GM23338 (cell line): ENCODE data around the gene PKD1.
"Not testable (repeated sequence)": the region's sequence is repeated elsewhere in the genome, so short reads cannot be mapped to it uniquely, and the experiment has no call there.

Experiments used
- CTCF ChIP-seq, 2 experiments: fragments of 200-600 bp in 1 of 2; sonication (generic) in 1 of 2; conservative IDR thresholded peaks; 2 replicates each; pipeline versions ENCODE4 v1.5.1 to v1.6.1; 2016 to 2017; ENCODE audit warnings: antibody characterized with exemption in 2 of 2, low read depth in 2 of 2, mild to moderate bottlenecking in 2 of 2, moderate library complexity in 1 of 2
- EZH2 ChIP-seq: fragments of 200-600 bp; sonication (generic); IDR thresholded peaks from one replicate; pipeline ENCODE4 v1.8.0; 2017; ENCODE audit warnings: antibody characterized with exemption, mild to moderate bottlenecking, low read depth; ENCODE audit not compliant: unreplicated experiment
- JUNB ChIP-seq: IDR thresholded peaks from one replicate; pipeline ENCODE4 v1.6.1; 2016; ENCODE audit warnings: antibody characterized with exemption; ENCODE audit not compliant: unreplicated experiment
- POLR2AphosphoS5 ChIP-seq: IDR thresholded peaks from 2 replicates; pipeline ENCODE4 v1.6.1; 2016; ENCODE audit warnings: antibody characterized with exemption, low read depth
- REST ChIP-seq: IDR thresholded peaks from one replicate; pipeline ENCODE4 v1.6.1; 2018; ENCODE audit warnings: antibody characterized with exemption; ENCODE audit not compliant: unreplicated experiment
- ZNF331 ChIP-seq: fragments of 250-450 bp; sonication (Bioruptor Pico); IDR thresholded peaks from 2 replicates; pipeline ENCODE4 v1.5.0; 2020; ENCODE audit warnings: low read depth, mild to moderate bottlenecking, moderate library complexity

DNA sequence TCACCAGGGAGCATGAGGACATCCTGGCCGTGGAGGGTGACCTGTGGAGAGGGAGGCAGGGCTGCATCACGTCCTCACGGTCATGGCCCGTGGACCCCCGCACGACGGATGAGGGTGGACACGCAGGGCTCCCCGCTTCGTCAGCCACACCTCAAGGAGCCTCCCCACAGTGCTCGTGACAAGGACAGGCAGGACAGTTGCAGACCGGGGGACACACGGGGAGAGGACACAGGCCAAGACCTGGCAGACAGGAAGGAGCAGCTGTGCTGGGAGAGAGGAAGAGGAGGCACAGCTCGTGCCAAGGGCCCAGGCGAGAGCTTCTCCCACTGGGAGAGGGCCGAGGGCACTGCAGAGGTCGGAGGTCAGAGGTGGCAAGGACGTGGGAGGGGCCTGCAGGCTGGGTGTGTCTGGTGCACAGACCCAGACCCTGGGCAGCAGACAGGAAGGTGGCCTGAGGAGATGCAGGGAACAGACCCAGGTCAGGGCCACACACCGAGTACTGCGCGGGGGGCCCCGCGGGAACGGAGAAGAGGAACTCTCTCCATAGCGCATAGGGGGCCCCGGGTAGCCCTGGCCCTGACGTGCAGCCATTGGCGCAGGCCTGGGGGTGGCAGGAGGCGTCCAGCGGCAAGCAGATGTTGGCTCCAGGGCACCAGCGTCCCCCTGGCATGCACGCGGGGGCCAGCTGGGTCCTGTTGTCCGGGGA lies 20.7 kb downstream of the PKD1 start:
- not testable (repeated sequence) for TF ChIP-seq CTCF (conservative IDR thresholded peaks at IDR 0.05; ENCODE audit: low read depth in 2 of 2); POLR2AphosphoS5; EZH2; JUNB; ZNF331 (CRISPR knock-in tag); REST
